ENCODE results near the gene SLC46A2.

SLC46A2 gene

DNA sequence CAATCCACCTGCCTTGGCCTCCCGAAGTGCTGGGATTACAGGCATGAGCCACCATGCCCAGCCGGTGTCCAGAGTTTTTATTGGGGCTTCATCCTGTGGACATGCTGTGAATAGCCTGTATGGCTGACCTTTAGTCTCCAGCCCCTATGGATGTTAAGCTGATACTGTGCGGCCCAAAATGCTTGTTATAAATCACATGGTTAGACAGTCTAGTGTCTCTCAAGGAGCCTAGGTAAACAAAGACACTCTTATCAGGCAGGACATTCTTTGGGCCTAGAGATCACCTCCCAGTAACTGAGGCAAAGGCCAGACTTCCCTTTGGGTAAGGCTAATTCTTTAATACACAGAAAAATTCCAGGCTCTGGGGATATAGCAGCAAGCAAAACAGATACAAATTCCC lies 22.0 kb upstream of the SLC46A2 start:
- Histone ChIP-seq H3K9me2 (ENCODE audit: low read depth, low read length) (no peaks in the 10 kb centered on the region), H3F3A (ENCODE audit: insufficient read depth, low read length) (no peaks in the 10 kb centered on the region), H3K79me2 (ENCODE audit: insufficient read depth, low read length) (no peaks in the 10 kb centered on the region), H3K9ac (ENCODE audit: low read length) (no peak overlapping the region), H4K20me1 (ENCODE audit: insufficient read depth, low read length) (no peaks in the 10 kb centered on the region), H3K9me3 (ENCODE audit: low read length) (no peaks in the 10 kb centered on the region), H3K27ac (ENCODE audit: low read depth, low read length, poor library complexity, severe bottlenecking) (no peak overlapping the region), H3K36me3 (ENCODE audit: insufficient read depth, low read length) (no peaks in the 10 kb centered on the region), H3K4me3 (ENCODE audit: low read depth, low read length, poor library complexity, severe bottlenecking) (no peak overlapping the region), H3K4me1 (ENCODE audit: insufficient read depth, low read length, severe bottlenecking) (no peaks in the 10 kb centered on the region), H3K4me2 (ENCODE audit: low read length) (no peak overlapping the region), H2AFZ (ENCODE audit: low read length) (no peak overlapping the region), H3K27me3 (ENCODE audit: insufficient read depth, low read length) (no peaks in the 10 kb centered on the region)
- TF ChIP-seq EZH2 (IDR thresholded peaks at IDR 0.05; ENCODE audit: borderline replicate concordance, low read length) (no peak), CTCF (IDR thresholded peaks at IDR 0.05; ENCODE audit: low read length) (no peak)

GRCh38 chr9:112911736-112912135 lies 21.1 kb upstream of the SLC46A2 start:
- H2AFZ ChIP-seq (ENCODE audit: low read length): no peak overlapping the region
- H4K20me1 ChIP-seq (ENCODE audit: insufficient read depth, low read length): no peaks in the 10 kb centered on the region
- H3K9ac ChIP-seq (ENCODE audit: low read length): no peak overlapping the region
- H3K36me3 ChIP-seq (ENCODE audit: insufficient read depth, low read length): no peaks in the 10 kb centered on the region
- no peaks in the 10 kb centered on the region for H3K4me1 ChIP-seq (ENCODE audit: insufficient read depth, low read length, severe bottlenecking)
- no peak overlapping the region for H3K27ac ChIP-seq (ENCODE audit: low read depth, low read length, poor library complexity, severe bottlenecking)
- TF ChIP-seq CTCF (IDR thresholded peaks at IDR 0.05; ENCODE audit: low read length) (no peak), EZH2 (IDR thresholded peaks at IDR 0.05; ENCODE audit: borderline replicate concordance, low read length) (no peak)
- H3K9me2 ChIP-seq (ENCODE audit: low read depth, low read length): no peaks in the 10 kb centered on the region
- no peaks in the 10 kb centered on the region for H3K79me2 ChIP-seq (ENCODE audit: insufficient read depth, low read length)
- H3K4me3 ChIP-seq (ENCODE audit: low read depth, low read length, poor library complexity, severe bottlenecking): no peak overlapping the region
- no peaks in the 10 kb centered on the region for H3K9me3 ChIP-seq (ENCODE audit: low read length)
- H3K27me3 ChIP-seq (ENCODE audit: insufficient read depth, low read length): no peaks in the 10 kb centered on the region
- H3F3A ChIP-seq (ENCODE audit: insufficient read depth, low read length): no peaks in the 10 kb centered on the region
- no peak overlapping the region for H3K4me2 ChIP-seq (ENCODE audit: low read length)

DNA sequence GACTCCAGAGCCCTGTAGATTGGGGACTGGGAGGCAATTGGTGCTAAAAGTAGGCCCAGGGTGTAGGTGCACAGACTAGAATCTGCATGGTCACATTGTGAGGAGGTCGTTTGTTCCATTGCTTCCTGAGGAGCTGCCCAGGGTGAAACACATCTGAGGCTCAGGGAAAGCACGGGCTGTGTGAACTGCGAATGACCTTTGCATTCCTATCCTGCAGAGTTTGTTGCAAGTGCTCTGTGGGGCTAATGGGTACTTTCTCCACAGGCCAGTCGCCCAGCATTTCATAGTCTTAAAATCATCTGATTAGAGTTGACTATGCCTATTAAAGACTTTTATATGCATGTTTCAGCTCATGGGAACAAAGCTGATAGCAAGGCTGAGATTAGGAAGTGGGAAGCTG lies 14.4 kb upstream of the SLC46A2 start:
- H3K36me3 ChIP-seq (ENCODE audit: insufficient read depth, low read length): no peaks in the 10 kb centered on the region
- no peaks in the 10 kb centered on the region for H3F3A ChIP-seq (ENCODE audit: insufficient read depth, low read length)
- no peaks in the 10 kb centered on the region for H3K79me2 ChIP-seq (ENCODE audit: insufficient read depth, low read length)
- H2AFZ ChIP-seq (ENCODE audit: low read length): no peak overlapping the region
- H3K27me3 ChIP-seq (ENCODE audit: insufficient read depth, low read length): no peaks in the 10 kb centered on the region
- H3K4me3 ChIP-seq (ENCODE audit: low read depth, low read length, poor library complexity, severe bottlenecking): no peak overlapping the region
- no peaks in the 10 kb centered on the region for H3K9me2 ChIP-seq (ENCODE audit: low read depth, low read length)
- H3K4me1 ChIP-seq (ENCODE audit: insufficient read depth, low read length, severe bottlenecking): peaks cover 10% of the 10 kb centered on the region
- no peak overlapping the region for H3K27ac ChIP-seq (ENCODE audit: low read depth, low read length, poor library complexity, severe bottlenecking)
- no peak overlapping the region for H3K9ac ChIP-seq (ENCODE audit: low read length)
- TF ChIP-seq CTCF (IDR thresholded peaks at IDR 0.05; ENCODE audit: low read length) (no peak), EZH2 (IDR thresholded peaks at IDR 0.05; ENCODE audit: borderline replicate concordance, low read length) (no peak)
- H3K9me3 ChIP-seq (ENCODE audit: low read length): no peaks in the 10 kb centered on the region
- no peaks in the 10 kb centered on the region for H4K20me1 ChIP-seq (ENCODE audit: insufficient read depth, low read length)
- H3K4me2 ChIP-seq (ENCODE audit: low read length): no peak overlapping the region

All from OCI-LY1 (cell line).